GM11168 (cell line): ENCODE results near the gene PREX1.

ENCODE experiments used
- in situ Hi-C: fragments of 300-500 bp; cut with MboI; formaldehyde crosslinking; loops from one replicate; pipeline ENCODE4 v1.12.0; 2022; ENCODE audit warnings: low sequenced_read_pairs; ENCODE audit not compliant: unreplicated experiment

PREX1 gene

DNA sequence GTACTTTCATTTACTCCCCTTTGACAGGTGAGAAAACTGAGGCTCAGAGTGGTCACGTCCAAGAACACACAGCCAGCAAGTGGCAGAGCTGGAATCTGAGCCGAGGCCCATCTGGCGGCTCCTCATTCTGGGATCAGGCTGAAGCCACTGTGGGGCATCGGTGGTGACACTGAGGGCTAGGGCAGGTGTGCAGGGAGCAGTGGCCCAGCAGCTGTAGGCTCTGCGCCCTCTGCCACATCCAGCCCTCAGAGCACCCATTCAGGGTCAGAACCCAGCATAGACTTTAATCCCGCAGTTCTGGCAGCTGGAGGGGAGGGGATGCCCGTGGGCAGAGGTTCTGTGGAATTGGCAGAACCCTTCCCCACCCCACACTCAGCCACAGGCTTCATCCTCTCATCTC, 210.3 kb downstream of the PREX1 start:
- in situ Hi-C loops = loop anchor here (10.0 to 25.0 kb wide), 2 partner anchors 830 to 933 kb away; partner anchors contain the start of gene SULF2

DNA sequence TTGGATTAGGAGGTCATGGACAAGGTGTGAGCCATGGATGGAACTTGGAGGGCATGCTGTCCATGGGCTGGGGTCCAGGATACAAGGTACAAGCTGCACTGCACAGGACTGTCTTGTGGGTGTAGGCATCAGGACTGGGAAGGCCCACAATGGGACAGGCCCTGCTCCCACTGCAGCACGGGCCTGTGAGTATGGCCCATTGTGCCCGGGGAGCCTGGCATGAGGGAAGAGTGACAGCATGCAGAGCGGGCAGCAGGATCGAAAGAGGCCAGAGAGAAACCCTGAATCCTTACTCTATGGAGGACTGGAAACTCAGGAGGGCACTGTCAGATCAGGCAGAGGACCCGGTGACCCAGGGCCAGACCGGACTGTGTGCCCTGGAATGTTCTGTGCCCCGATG, 211.3 kb downstream of the PREX1 start:
- in situ Hi-C loops = loop anchor here (10.0 to 25.0 kb wide), 2 partner anchors 829 to 932 kb away; partner anchors contain the start of gene SULF2

DNA sequence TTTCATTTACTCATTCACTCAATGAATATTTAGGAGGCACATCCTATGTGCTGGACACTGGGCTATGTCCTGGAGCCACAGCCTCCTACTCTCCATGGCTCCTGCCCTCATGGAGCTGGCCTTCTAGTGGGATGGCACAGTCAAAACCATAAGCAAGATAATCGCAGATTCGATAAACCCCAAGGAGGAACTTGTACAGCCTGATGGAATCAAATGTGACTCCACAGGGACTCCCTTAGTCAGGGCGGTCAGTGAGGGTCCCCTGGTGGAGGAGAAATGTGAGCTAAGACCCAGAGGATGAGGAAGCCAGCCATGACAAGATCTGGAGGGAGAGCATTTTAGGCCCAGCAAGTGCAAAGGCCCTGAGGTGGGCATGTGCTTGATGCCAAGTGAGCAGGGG, 211.9 kb downstream of the PREX1 start:
- in situ Hi-C loops = loop anchor here (10.0 to 25.0 kb wide), 2 partner anchors 829 to 931 kb away; partner anchors contain the start of gene SULF2

- in situ Hi-C loops = loop anchor here (10.0 to 25.0 kb wide), 2 partner anchors 827 to 930 kb away; partner anchors contain the start of gene SULF2
Observed at GRCh38 chr20:48614593-48615274, 213.1 kb downstream of the PREX1 start.

GRCh38 chr20:48613926-48614325, 213.9 kb downstream of the PREX1 start:
- in situ Hi-C loops = loop anchor here (10.0 to 25.0 kb wide), 2 partner anchors 827 to 929 kb away; partner anchors contain the start of gene SULF2

DNA sequence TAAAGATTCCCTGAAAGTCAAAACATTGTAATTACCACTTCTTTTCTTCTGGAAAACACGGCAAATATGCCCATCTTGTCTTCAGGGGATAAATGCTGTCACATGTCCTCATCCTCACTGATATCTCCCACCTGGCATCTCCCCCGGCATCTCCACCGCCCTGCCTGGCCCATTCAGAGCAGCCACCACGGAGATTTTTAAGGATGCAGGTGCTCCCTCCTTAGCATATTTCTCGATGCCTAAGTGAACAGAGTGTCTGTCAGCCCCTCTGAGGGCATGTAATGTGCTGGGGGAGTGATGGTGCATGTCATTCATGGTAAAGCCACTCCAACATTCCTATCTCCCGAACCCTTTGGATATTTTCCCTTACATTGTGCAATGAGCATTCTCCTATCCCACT, 215.5 kb downstream of the PREX1 start:
- in situ Hi-C loops = loop anchor here (10.0 to 25.0 kb wide), 2 partner anchors 825 to 928 kb away; partner anchors contain the start of gene SULF2

DNA sequence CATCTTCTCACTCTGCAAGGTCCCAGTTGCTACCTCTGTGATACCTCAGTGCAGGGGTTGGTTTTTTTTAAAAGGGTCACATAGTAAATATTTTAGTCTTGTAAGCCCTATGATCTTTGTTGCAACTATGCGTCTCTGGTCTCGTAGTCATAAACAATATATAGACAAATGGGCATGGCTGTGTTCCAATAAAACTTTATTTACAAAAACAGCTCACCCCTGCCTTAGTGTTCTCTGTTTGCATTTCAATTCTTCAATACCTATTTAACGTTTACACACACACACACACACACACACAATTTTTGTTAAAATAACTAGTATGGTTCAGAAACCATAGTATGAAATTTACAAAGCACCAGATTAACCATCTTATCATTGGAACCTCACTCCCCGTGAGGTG, 216.8 kb downstream of the PREX1 start:
- in situ Hi-C loops = loop anchor here (10.0 to 25.0 kb wide), 2 partner anchors 824 to 926 kb away; partner anchors contain the start of gene SULF2

DNA sequence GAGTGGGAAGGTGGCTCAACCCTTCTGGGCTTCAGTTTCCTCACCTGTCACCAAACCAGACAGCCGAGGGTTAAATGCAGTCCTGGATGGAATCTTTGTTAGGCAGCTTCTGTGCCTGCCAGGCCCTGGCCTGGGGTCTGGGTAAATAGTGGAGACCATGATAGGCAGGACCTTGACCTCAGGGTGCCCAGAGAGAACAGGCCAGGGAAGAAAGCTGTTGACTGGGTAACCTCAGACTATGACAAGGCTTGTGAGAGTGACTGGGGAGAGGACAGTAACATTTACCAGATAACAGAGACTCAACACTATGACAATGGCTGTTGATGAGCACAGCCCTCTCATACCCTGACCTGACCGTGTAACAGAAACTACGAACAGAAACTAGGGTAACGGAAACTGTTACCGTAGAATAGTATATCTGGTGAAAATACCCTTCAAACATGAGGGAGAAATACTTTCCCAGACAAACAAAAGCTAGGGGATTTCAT, 218.3 kb downstream of the PREX1 start:
- in situ Hi-C loops = loop anchor here (25.0 kb wide), 1 partner anchor 822 kb away; the partner anchor contains the start of gene SULF2

DNA sequence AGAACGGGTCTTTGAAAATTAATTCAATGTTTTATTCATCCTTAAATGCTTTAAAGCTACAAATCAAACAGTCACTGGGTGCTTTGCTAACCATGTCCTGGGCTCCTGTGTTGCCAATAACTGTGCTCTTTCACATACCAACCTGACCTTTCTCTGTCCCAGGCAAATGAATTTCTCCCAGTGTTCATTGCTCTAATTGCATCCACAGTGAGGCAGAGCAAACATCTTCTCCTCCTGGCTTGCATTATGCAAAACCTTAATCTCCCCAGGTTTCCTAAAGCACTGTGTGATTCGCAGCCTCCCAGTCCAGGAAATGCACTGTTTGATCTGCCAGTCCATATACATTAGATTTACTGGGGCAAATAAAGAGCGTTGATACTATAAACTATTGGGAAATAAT, 219.0 kb downstream of the PREX1 start:
- in situ Hi-C loops = loop anchor here (25.0 kb wide), 1 partner anchor 821 kb away; the partner anchor contains the start of gene SULF2

- in situ Hi-C loops = loop anchor here (25.0 kb wide), 1 partner anchor 820 kb away; the partner anchor contains the start of gene SULF2
Observed at GRCh38 chr20:48607544-48607865, 220.3 kb downstream of the PREX1 start.

DNA sequence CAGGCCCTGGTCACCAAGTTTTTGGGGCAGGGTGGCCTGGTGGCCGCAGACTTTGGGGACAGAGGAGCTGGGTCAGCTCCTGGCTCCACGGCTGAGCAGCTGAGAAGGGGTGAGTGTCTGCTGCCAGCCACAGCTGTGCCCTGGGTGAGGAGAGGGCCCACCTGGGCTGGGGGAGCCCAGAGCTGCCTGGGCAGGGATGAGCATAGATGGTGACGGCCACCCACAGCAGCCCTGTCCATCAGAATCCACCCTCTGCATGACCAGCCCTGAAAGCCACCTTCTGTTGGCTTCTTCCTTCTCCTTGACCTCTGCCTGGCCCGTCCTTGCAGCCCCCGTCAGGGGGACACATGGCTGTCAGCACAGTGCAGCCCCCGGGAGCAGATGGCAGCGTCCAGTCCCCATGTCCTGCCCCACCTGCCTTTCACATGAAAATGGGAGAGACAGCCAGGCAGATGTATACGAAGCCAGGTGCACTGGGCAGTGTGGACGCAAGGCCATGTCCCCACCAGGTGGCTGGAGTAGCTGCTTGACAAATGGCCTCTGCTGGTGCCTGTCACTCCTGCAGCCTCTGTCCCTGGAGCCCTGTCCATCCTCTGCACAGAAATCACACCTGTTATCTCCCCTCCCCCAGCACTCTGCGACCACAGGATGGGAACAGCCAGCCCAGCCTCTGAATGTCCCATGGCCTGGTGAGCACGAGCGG, 220.8 kb downstream of the PREX1 start:
- in situ Hi-C loops = loop anchor here (25.0 kb wide), 1 partner anchor 820 kb away; the partner anchor contains the start of gene SULF2

GRCh38 chr20:48606172-48606840, 221.5 kb downstream of the PREX1 start:
- in situ Hi-C loops = loop anchor here (25.0 kb wide), 1 partner anchor 819 kb away; the partner anchor contains the start of gene SULF2

GRCh38 chr20:48605364-48606171, 222.2 kb downstream of the PREX1 start:
- in situ Hi-C loops = loop anchor here (25.0 kb wide), 1 partner anchor 818 kb away; the partner anchor contains the start of gene SULF2

DNA sequence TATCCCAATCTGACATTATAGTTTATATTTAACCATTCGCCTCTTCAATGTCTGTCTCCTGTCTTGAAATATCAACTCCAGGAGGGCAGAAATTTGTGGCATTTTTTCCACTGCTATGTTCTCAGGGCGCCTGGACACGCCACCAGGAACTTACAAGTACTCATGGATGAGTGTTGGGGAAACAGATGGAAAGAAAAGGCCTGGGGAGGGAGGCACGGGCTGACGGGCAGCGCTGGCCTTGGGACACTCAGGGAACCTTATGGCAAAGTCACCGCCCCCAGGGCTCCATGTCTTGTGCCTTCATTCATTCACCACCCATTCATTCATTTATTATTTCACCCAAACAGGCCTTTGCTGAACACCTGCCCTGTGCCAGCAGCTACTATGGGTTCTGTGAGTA, 222.9 kb downstream of the PREX1 start:
- in situ Hi-C loops = loop anchor here (25.0 kb wide), 1 partner anchor 818 kb away; the partner anchor contains the start of gene SULF2

DNA sequence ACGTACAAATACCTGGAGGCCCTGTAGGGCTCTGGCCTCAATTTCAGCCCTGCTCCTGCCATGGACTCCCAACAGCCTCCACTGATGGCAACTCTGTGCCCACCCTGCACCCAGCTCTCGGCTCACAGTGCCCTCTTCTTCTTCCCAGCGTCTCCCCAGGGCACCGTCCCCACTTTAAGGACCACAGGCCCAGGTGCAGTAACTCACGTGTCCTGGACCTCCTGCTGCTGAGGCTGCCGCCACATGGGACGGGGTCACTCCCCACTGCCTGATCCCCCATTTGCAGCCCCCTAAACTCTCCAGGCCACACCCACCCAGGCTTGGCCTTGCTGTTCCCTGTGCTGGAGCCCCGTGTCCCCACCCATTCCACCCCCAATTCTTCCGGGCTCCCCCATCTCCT, 223.4 kb downstream of the PREX1 start:
- in situ Hi-C loops = loop anchor here (25.0 kb wide), 1 partner anchor 817 kb away; the partner anchor contains the start of gene SULF2

DNA sequence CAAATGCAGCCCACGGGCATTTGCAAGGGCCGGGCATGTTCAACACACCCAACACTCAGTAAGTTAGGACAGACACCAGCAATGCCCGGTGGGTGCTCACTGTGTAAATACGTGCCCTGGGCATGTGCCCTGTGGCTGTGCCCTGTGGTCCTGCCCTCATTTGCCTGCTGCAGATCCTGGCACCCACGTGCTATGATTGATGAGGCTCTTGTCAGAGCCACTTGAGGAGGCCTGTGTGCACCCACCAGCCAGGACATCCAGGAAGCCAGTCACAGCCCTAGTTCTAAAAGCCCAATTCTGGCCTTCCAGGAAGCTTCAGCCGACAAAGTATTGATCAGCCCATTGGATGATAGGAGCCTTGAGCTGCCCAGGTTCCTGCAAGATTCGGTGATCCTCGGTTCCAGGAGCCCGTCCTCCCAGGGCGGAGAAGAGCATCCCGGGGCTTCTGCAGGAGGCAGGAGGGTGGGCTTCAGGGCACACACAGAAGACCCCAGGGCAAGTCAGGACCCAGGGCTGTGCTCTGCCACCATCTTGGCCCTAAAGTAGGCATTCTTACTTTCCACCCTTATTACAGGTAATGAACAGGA, 223.9 kb downstream of the PREX1 start:
- in situ Hi-C loops = loop anchor here (25.0 kb wide), 1 partner anchor 817 kb away; the partner anchor contains the start of gene SULF2

DNA sequence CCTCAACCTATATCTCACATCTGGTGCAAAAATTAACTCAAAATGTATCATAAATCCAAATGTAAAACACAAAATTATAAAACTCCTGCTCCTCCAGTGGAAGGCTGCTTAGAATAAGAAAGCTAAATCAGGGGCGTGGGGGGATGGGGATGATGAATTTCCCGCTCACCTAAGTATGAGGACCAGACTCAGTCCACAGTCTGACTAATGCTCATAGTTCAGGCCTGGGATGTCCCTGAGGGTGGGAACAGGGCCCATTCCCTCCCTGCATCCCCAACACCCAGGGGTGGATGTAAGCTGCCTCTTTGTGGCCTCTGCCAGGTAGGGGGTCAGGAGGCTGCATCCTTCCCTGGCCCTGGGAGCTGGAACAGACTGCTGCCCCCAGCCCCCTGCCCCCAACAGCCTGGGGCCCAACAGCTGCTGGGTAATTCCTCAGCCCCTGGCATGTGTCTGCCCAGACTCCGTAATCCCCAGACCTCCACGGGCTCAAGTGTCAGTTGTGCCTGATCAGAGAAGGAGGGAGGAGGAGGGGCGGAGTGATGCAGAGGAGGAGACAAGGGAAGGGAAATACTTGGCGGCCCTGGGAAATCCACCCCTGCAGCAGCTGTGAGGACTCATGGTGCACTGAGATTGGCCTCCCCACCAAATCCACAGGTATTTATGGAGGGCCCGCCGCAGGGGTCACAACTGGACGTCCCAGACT, 224.5 kb downstream of the PREX1 start:
- in situ Hi-C loops = loop anchor here (25.0 kb wide), 1 partner anchor 816 kb away; the partner anchor contains the start of gene SULF2

- in situ Hi-C loops = loop anchor here (25.0 kb wide), 1 partner anchor 814 kb away; the partner anchor contains the start of gene SULF2
Observed at GRCh38 chr20:48601798-48602197, 226.0 kb downstream of the PREX1 start.
